ENCODE data around the gene TULP4.

GRCh38 chr6:158283304-158283980 lies 28.8 kb upstream of the TULP4 start:
- TF ChIP-seq CTCF (IDR thresholded peaks at IDR 0.05 in 4 of 5, conservative IDR thresholded peaks at IDR 0.05 in 1 of 5) (no peak), POLR2A (IDR thresholded peaks at IDR 0.05) (no peak)

All from gastrocnemius medialis (tissue), 4 donors.